Prostate gland (tissue), 2 donors: ENCODE measurements around the gene NOTCH1.

ENCODE experiments used
- CTCF ChIP-seq, 4 experiments: fragments of 200-600 bp in 2 of 4; fragments of 450-650 bp in 2 of 4; sonication (generic) in 2 of 4; IDR thresholded peaks; 1 replicate in 3 of 4; 2 replicates in 1 of 4; pipeline ENCODE4 v1.5.1; 2016 to 2019; ENCODE audit warnings: antibody characterized with exemption in 4 of 4, mild to moderate bottlenecking in 2 of 4, moderate library complexity in 2 of 4
- POLR2AphosphoS5 ChIP-seq: sonication (generic); formaldehyde crosslinking; IDR thresholded peaks from one replicate; pipeline ENCODE4 v1.6.1; 2017; ENCODE audit warnings: antibody characterized with exemption

GRCh38 chr9:136577941-136578625 is 32.2 kb upstream of the NOTCH1 start:
- no peak for TF ChIP-seq CTCF (IDR thresholded peaks at IDR 0.05)
- no peak for TF ChIP-seq POLR2AphosphoS5
